Measurements from ENCODE around the gene PSMC3IP.

Gene PSMC3IP

DNA sequence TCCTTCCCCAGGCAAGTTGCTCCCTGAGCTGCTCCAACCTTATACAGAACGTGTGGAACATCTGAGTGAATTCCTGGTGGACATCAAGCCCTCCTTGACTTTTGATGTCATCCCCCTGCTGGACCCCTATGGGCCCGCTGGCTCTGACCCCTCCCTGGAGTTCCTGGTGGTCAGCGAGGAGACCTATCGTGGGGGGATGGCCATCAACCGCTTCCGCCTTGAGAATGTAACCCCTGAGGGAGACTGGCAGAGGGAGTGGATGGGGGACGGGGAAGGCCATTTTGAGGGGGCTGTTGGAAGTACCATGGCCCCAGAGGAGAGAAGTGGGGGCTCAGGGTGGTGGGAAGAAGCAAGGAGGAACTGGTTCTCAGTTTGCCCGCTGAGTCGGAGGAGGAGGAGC, 13.6 kb downstream of the PSMC3IP start:
- Histone ChIP-seq H3K4me3 (ENCODE audit: low read depth, low read length) (peak overlapping the region; percentile 79; the same call in 1 of the 2 replicates), H3K4me1 (no peaks in the 10 kb centered on the region; the same call in none of the 2 replicates), H3K9me3 (no peaks in the 10 kb centered on the region), H3K36me3 (peaks cover 30% of the 10 kb centered on the region), H3K27me3 (no peaks in the 10 kb centered on the region)
- TF ChIP-seq, protein P1, sequence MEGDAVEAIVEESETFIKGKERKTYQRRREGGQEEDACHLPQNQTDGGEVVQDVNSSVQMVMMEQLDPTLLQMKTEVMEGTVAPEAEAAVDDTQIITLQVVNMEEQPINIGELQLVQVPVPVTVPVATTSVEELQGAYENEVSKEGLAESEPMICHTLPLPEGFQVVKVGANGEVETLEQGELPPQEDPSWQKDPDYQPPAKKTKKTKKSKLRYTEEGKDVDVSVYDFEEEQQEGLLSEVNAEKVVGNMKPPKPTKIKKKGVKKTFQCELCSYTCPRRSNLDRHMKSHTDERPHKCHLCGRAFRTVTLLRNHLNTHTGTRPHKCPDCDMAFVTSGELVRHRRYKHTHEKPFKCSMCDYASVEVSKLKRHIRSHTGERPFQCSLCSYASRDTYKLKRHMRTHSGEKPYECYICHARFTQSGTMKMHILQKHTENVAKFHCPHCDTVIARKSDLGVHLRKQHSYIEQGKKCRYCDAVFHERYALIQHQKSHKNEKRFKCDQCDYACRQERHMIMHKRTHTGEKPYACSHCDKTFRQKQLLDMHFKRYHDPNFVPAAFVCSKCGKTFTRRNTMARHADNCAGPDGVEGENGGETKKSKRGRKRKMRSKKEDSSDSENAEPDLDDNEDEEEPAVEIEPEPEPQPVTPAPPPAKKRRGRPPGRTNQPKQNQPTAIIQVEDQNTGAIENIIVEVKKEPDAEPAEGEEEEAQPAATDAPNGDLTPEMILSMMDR (IDR thresholded peaks at IDR 0.05; ENCODE audit: low read depth, low read length), result no peak
- no peak for DNase-seq

DNA sequence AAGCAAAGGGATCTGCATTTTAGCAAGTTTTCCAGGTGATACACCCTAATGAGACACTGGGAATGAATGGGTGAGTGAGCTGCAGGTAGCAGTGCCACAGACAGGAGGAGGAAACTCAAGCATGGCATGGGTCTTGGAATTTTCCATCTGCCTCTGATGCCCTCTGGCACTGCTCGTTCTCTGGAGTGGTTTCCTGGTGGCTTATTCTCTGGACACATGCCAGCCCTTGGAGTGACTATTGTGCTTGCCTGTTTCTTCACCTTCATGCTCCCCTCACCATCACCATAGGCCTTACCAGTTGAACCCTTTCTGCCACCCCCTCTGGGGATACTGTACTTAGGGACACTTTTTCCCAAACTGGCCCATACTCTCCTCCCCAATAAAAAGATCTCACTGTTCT, 14.0 kb downstream of the PSMC3IP start:
- DNase-seq, result peak; percentile 47
- TF ChIP-seq, protein P1 (IDR thresholded peaks at IDR 0.05; ENCODE audit: low read depth, low read length), result no peak
- Histone ChIP-seq H3K4me3 (ENCODE audit: low read depth, low read length) (peak overlapping the region; percentile 79), H3K36me3 (peaks cover 26% of the 10 kb centered on the region), H3K9me3 (no peaks in the 10 kb centered on the region), H3K27me3 (no peaks in the 10 kb centered on the region), H3K4me1 (no peaks in the 10 kb centered on the region; the same call in none of the 2 replicates)

GRCh38 chr17:42563143-42563509, 14.4 kb downstream of the PSMC3IP start:
- peaks cover 24% of the 10 kb centered on the region for H3K36me3 ChIP-seq
- TF ChIP-seq, protein P1 (IDR thresholded peaks at IDR 0.05; ENCODE audit: low read depth, low read length), result no peak

GRCh38 chr17:42562388-42563142, 15.0 kb downstream of the PSMC3IP start:
- DNase-seq, result peak; percentile 35
- H3K4me3 ChIP-seq (ENCODE audit: low read depth, low read length), result peak overlapping the region; percentile 79
- TF ChIP-seq, protein P1 (IDR thresholded peaks at IDR 0.05; ENCODE audit: low read depth, low read length), result no peak
- H3K4me1 ChIP-seq, result no peaks in the 10 kb centered on the region; the same call in none of the 2 replicates
- H3K36me3 ChIP-seq, result peaks cover 24% of the 10 kb centered on the region
- no peaks in the 10 kb centered on the region for H3K9me3 ChIP-seq
- no peaks in the 10 kb centered on the region for H3K27me3 ChIP-seq

More at GRCh38 chr17:42563143-42563509, 14.4 kb downstream of the PSMC3IP start:
- Histone ChIP-seq H3K27me3 (no peaks in the 10 kb centered on the region), H3K4me3 (ENCODE audit: low read depth, low read length) (peak overlapping the region; percentile 79), H3K4me1 (no peaks in the 10 kb centered on the region; the same call in none of the 2 replicates), H3K9me3 (no peaks in the 10 kb centered on the region)
- no peak for DNase-seq

GRCh38 chr17:42561897-42562387, 15.6 kb downstream of the PSMC3IP start, which contains the start of gene COASY:
Gene COASY, plus strand, starts transcription at chr17:42562148. Its CDS starts 475 bp downstream, at chr17:42562623.
- peak within 1 kb of the TSS; percentile 79 for H3K4me3 ChIP-seq (ENCODE audit: low read depth, low read length)
- H3K27me3 ChIP-seq, result no peaks in the 10 kb centered on the region
- H3K9me3 ChIP-seq, result no peaks in the 10 kb centered on the region
- peaks cover 24% of the 10 kb centered on the region for H3K36me3 ChIP-seq
- TF ChIP-seq, protein P1 (IDR thresholded peaks at IDR 0.05; ENCODE audit: low read depth, low read length), result no peak
- peak; percentile 98 for DNase-seq
- H3K4me1 ChIP-seq, result no peaks in the 10 kb centered on the region; the same call in none of the 2 replicates

GRCh38 chr17:42560246-42560645, 17.3 kb downstream of the PSMC3IP start:
- Histone ChIP-seq H3K27me3 (no peaks in the 10 kb centered on the region), H3K4me3 (ENCODE audit: low read depth, low read length) (no peak overlapping the region), H3K9me3 (no peaks in the 10 kb centered on the region), H3K36me3 (peaks cover 14% of the 10 kb centered on the region), H3K4me1 (no peaks in the 10 kb centered on the region; the same call in 1 of the 2 replicates)
- no peak for DNase-seq
- TF ChIP-seq, protein P1 (IDR thresholded peaks at IDR 0.05; ENCODE audit: low read depth, low read length), result no peak

Measured in BE2C (cell line).